ENCODE data around the gene WDCP. TPM values are rescaled to one million over a fixed set of nuclear protein-coding genes. Genes with fewer than 3 reads are reported as not detected.
"Not testable (repeated sequence)": the region's sequence is repeated elsewhere in the genome, so short reads cannot be mapped to it uniquely, and the experiment has no call there.

WDCP gene
- total and polyA plus RNA-seq, 8 donors, result 1.2 to 25.9 (median 2.6) TPM

DNA sequence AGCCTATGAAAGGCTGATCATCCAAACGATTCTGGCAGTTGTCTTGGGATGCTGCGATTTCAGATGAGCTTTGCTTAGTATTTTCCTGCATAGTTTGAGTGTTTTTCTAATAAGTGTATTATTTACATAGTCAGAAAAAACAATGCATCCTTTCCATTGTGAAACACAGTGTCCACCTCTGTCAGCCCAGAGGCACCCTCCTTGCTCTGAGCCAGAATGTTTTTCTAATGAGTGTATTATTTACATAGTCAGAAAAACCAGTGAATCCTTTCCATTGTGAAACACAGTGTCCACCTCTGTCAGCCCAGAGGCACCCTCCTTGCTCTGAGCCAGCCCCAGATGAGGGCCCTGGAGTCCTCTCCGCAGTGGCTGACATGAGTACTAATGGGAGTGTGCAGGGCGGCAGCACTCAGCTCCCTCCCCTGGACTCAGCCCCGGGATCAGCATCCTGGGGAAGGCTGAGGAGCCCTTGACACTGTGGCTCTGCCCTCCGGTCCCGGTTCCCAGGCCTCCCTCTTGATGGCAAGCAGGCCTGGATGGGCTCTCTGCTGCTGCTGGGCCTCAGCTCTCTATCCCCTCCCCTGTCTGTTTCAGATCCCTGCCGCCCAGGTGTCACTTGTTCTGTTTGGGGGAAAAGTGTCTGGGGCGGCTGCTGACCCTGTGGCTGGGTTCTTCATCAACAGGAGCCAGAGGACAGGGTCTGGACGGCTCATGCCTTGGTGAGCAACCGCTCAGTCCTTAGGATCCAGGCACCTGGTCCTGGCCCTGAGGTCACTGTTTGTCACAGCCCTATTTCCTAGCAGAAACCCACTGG, 31.4 kb downstream of the WDCP start:
- Histone ChIP-seq H3K27me3 (peaks cover 2 to 18% (median 4%) of the 10 kb centered on the region in 3 donors), H3K4me1 (peaks cover 0 to 1% (median 0%) of the 10 kb centered on the region in 4 donors), H3K27ac (no peak overlapping the region), H3K9me3 (no peaks in the 10 kb centered on the region), H3K36me3 (no peaks in the 10 kb centered on the region), H3K4me3 (no peak overlapping the region)
- 63 to 75% (median 72%) methylated on average over 8 to 11 of the region's 11 CpGs for WGBS, 5 donors
- DNase-seq, result no peak
- intact Hi-C loops (cut with DNase I; ENCODE audit: low total_unique reads), result no loop called here
- TF ChIP-seq, protein P1, sequence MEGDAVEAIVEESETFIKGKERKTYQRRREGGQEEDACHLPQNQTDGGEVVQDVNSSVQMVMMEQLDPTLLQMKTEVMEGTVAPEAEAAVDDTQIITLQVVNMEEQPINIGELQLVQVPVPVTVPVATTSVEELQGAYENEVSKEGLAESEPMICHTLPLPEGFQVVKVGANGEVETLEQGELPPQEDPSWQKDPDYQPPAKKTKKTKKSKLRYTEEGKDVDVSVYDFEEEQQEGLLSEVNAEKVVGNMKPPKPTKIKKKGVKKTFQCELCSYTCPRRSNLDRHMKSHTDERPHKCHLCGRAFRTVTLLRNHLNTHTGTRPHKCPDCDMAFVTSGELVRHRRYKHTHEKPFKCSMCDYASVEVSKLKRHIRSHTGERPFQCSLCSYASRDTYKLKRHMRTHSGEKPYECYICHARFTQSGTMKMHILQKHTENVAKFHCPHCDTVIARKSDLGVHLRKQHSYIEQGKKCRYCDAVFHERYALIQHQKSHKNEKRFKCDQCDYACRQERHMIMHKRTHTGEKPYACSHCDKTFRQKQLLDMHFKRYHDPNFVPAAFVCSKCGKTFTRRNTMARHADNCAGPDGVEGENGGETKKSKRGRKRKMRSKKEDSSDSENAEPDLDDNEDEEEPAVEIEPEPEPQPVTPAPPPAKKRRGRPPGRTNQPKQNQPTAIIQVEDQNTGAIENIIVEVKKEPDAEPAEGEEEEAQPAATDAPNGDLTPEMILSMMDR (IDR thresholded peaks at IDR 0.05), result no peak
- TF ChIP-seq POLR2A (IDR thresholded peaks at IDR 0.05) (no peak), POLR2AphosphoS5 (IDR thresholded peaks at IDR 0.05) (no peak), EP300 (IDR thresholded peaks at IDR 0.05) (no peak)

DNA sequence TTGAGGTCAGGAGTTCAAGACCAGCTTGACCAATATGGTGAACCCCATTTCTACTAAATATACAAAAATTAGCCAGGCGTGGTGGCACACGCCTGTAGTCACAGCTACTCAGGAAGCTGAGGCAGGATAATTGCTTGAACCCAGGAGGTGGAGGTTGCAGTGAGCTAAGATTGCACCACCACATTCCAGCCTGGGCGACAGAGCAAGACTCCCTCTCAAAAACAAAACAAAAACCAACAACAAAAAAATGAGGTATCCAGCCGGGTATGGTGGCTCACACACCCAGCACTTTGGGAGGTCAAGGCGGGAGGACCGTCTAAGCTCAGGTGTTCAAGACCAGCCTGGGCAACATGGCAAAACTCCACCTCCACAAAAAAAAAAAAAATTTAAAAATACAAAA, 32.3 kb downstream of the WDCP start:
- H3K4me3 ChIP-seq; DNase-seq; H3K9me3 ChIP-seq; intact Hi-C loops (cut with DNase I; ENCODE audit: low total_unique reads); H3K36me3 ChIP-seq; H3K27ac ChIP-seq; H3K4me1 ChIP-seq: not testable (repeated sequence)
- peaks cover 5 to 27% (median 13%) of the 10 kb centered on the region in 3 donors for H3K27me3 ChIP-seq
- WGBS, 5 donors, result 90 to 95% (median 92%) methylated on average over 6 of the region's 6 CpGs

DNA sequence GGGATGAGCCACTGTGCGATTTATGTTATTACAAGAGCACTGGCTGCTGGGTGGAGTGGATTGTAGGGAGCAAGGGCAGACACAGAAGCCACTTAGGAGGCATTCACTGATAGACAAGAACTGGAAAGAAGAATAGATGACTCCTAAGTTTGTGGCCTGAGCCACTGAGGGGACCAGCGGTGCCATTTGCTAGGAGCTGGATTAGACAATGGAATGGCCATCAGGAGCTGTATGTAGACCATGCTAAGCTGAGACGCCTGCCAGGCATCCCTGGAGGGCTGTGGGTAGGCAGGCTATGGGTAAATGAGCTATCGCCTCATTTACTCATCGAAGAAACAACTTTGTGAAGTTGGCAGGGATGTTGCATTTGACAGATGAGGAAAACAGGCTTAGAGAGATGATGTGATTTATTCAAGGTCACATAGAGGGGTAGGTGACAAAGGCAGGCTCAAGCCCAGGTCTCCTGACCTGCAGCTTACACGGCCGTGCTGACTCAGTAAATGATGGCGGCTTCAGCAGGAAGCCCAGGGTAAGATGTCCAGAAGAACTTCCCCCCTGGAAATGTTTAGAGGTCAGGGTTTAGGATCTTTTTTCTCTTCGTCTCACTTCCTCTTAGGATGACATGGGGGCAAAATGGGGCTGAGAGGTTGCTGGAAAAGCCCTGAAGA, 34.5 kb downstream of the WDCP start:
- TF ChIP-seq, protein P1 (IDR thresholded peaks at IDR 0.05), result no peak
- TF ChIP-seq POLR2AphosphoS5 (IDR thresholded peaks at IDR 0.05), result no peak
- TF ChIP-seq EP300 (IDR thresholded peaks at IDR 0.05), result no peak
- no peak for TF ChIP-seq POLR2A (IDR thresholded peaks at IDR 0.05)

DNA sequence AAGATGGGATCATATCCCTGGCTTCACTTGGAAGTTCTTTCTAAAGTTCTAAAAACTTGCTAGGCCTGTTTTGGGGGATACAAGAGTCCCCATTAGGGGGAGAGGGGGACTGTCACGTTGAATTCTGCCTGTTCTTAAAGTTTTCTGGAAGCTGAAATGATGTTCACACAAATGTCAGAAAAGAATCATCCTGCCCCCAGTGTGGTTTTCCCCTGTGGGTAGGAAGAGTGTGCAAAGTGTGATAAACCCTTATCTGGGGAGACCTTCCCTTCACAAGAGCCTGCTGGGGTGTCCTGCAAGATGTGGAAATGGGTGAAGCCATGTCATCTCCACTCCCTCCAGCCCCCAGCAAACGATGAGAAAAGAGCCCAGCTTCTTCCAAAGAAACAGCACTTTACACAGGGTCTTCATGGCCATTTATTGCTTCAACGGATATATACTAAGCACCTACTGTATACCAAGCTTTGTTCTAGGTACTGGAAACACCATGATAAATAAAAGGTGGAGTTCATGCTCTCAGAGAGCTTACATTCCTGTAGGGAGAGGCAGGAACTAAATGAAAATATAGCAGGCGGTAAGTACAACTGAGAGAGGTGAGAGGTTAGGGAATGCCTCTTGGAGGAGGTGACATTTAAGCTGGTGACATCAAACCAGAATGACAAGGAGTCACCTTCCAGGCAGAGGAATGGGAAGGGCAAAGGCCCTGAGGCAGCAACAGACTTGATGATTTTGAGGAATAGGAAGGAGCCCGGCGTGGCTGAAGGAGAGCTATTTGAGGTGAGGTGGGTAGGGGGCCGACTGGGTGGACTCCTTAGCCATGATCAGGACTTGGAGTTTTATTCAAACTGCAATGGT, 35.7 kb downstream of the WDCP start:
- 68 to 78% (median 75%) methylated on average over 7 of the region's 7 CpGs for WGBS, 5 donors
- no peaks in the 10 kb centered on the region for H3K9me3 ChIP-seq
- no peak for TF ChIP-seq EP300 (IDR thresholded peaks at IDR 0.05)
- TF ChIP-seq POLR2AphosphoS5 (IDR thresholded peaks at IDR 0.05), result no peak
- TF ChIP-seq, protein P1 (IDR thresholded peaks at IDR 0.05), result no peak
- TF ChIP-seq POLR2A (IDR thresholded peaks at IDR 0.05), result no peak
- peaks cover 7 to 43% (median 25%) of the 10 kb centered on the region in 3 donors for H3K27me3 ChIP-seq
- H3K36me3 ChIP-seq, result no peaks in the 10 kb centered on the region
- H3K4me1 ChIP-seq, result peaks cover 12 to 21% (median 14%) of the 10 kb centered on the region in 4 donors
- no peak overlapping the region for H3K4me3 ChIP-seq
- H3K27ac ChIP-seq, result no peak overlapping the region
- DNase-seq, result no peak
- intact Hi-C loops (cut with DNase I; ENCODE audit: low total_unique reads), result no loop called here

More for the DNA sequence above, 34.5 kb downstream of the WDCP start:
- WGBS, 5 donors, result 70 to 83% (median 79%) methylated on average over 9 of the region's 9 CpGs
- DNase-seq, result no peak
- no peak overlapping the region for H3K27ac ChIP-seq
- intact Hi-C loops (cut with DNase I; ENCODE audit: low total_unique reads), result no loop called here
- H3K9me3 ChIP-seq, result no peaks in the 10 kb centered on the region
- H3K27me3 ChIP-seq, result peaks cover 7 to 43% (median 25%) of the 10 kb centered on the region in 3 donors
- H3K4me1 ChIP-seq, result peaks cover 12 to 21% (median 14%) of the 10 kb centered on the region in 4 donors
- H3K4me3 ChIP-seq, result no peak overlapping the region
- H3K36me3 ChIP-seq, result no peaks in the 10 kb centered on the region

Data from stomach (tissue), 9 donors.